CD4-positive, alpha-beta T cell treated with Interleukin-6 for 4 hours (primary cell): ENCODE data around the gene PCNX3.

Experiments used
- DNase-seq: peaks from one replicate; pipeline ENCODE4 v3.0.0-alpha.2; 2020; ENCODE audit warnings: mixed read lengths

Gene PCNX3

DNA sequence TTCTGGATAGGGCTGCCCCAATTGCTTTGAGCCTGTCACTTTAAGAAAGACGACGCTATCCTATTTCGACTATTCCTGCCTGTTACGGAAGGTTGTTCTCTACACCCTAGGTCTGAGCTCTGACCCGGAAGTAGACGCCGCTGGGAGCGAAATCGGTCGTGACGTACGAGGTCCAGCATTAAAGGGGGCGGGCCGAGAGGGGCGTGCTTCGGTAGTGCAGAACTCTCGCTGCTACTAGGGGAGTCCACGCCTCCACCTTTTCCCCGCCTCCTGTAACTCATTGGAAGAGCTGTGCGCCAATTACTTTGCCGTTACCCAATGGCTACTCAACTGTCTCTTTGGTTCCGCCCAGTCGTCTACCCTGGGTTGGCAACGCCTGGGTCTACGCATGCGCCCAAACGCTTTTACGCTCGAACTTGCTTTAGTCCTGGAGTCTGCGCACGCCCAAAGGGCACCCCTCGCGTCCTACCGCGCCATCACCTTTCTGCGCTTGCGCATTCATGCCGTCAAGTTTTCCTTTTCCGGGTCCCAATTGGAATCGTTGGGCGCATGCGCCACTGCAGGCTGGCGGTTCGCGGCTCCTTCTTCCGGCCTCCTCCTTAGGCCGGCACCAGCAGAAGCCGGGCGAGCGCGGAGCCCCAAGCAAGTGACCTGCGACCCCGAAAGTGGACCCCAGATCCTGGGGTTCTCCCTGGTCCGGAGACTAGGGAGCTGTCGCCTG lies at the start of gene PCNX3:
TSS of gene PCNX3 (plus strand) at position 548 of the 721 bp plus-strand sequence. CDS start 536 bp downstream, outside the sequence.
- DNase-seq: peak; percentile 100

DNA sequence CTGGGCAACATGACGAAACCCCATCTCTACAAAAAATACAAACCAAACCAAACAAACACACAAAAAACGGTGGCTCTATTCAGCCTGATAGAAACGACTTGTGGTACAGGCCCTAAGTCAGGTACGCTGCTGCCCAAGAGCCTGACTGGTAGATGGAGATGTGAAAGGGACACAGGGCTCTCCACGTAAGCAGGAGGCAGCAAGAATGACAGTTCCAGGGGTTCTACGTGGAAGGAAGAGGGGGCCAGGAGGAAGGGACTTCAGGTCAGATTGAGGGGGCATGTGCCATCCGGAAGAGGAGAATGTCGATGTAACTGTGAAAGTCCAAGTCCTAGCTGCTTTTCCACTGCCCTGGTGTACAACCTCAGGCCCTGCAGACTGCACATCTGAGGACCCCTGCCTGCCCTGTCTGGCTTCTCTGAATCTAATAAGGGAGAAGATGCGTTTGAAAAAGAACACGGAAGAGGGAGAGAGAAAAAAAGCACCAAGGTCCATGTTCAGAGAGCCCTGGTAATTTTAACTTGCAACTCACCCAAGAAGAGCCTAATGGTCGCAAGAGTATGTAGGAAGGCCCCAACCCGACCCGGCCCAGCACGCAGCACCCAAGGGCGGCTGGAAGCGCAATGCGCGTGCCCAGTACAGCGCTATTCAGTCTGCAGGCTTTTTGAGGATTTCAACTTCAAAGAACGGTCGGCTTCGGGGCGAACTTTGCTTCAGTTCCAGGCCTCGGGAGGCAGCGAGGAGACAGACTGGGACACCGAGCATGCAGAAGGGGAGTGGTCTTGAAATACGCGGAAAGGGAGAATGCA lies 46.2 kb upstream of the PCNX3 start:
- DNase-seq: no peak

DNA sequence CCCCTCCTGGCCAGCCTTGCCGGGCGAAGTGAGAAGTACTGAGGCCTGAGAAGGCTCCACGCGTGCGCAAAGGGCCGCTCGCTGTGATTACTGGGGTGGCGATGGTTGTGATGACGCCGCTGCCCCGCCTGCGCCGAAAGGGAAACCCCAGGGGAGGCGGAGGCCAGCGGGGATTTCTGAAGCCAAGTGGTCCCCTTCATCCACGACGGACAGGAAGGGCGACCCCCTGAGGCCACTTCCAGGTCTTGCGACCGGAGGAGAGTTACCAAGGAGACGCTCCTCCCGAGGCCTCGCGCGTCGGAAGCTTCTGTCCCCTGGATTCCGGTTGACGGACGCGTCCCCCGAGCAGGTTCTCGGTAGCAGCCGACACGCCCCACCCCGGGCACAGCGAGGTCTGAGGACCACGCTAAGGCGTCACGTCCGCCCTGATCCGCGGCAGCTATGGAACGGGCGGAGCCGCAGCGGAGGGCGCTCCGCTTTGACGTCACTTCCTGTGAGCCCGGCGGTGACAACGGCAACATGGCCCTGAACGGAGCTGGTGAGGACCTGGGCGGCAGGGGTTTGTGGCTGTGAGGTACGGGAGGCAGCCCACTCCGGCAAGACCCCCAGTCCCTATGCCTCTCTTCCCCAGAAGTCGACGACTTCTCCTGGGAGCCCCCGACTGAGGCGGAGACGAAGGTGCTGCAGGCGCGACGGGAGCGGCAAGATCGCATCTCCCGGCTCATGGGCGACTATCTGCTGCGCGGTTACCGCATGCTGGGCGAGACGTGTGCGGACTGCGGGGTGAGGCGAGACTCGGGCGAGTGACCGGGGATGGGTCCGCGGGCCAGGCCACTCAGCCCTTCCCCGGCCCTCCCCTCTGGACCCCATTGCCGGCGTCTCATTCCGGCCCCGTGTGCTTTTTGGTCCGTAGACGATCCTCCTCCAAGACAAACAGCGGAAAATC lies 45.3 kb upstream of the PCNX3 start, which contains the start of gene ZNRD2:
TSS of gene ZNRD2 (plus strand) at position 505 of the 946 bp plus-strand sequence. CDS start at position 520, 15 bp downstream.
- peak; percentile 99 for DNase-seq

DNA sequence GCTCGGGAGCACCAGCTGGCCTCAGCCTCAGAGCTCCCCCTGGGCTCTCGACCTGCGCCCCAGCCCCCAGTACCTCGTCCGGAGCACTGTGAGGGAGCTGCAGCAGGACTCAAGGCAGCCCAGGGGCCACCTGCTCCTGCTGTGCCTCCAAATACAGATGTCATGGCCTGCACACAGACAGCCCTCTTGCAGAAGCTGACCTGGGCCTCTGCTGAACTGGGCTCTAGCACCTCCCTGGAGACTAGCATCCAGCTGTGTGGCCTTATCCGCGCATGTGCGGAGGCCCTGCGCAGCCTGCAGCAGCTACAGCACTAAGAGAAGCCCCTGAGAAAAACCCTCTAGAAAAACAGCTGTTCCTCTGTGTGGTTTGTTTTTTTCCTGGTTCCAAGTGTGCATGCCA lies 44.2 kb upstream of the PCNX3 start:
- DNase-seq: no peak

DNA sequence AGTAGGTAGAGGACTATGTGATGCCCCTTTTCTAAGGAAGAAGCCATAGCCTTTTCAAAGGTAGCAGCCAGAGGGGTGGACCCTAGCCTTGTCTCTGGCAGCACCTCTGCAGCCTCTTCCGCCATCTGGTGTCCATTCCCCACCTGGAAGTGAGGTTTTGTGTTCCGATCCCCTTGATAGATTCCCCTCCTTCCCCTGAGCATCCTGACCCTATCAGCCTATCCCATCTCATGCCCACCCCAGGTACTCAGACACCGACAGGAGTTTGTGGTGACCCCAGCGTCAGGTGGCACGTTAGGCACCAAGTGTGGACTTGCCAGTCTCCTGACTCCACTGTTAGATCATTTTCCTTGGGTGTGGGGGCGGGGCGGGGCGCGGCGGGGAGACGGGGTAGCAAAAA lies 43.6 kb upstream of the PCNX3 start:
- peak; percentile 46 for DNase-seq

DNA sequence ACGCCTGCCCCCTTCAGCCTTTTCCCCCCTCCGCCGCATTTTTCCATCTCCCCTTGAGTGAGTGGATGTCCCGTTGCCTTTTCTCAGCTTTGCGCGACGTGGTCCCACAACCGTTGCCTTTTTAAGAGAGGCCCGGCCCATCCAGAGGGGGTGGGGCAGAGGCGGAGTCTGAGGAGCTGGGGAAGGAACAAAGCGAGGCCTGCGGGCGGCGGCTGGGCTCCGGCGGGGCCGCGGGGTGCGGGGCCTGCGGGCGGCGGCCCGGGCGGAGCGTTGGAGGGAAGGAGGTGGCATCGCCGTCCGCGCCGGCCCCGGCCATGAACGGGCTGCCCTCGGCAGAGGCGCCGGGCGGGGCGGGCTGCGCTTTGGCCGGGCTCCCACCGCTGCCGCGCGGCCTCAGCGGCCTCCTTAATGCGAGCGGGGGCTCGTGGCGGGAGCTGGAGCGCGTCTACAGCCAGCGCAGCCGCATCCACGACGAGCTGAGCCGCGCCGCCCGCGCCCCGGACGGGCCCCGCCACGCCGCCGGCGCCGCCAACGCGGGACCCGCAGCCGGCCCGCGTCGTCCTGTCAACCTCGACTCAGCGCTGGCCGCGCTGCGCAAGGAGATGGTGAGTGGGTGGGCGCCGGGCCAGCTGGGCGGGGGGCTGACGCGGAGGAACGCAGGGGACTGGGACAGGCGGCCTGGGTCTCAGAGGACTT lies 43.1 kb upstream of the PCNX3 start, which contains the start of gene FAM89B:
TSS of gene FAM89B (plus strand) at position 183 of the 696 bp plus-strand sequence. CDS start at position 315, 132 bp downstream.
- DNase-seq: peak; percentile 96

DNA sequence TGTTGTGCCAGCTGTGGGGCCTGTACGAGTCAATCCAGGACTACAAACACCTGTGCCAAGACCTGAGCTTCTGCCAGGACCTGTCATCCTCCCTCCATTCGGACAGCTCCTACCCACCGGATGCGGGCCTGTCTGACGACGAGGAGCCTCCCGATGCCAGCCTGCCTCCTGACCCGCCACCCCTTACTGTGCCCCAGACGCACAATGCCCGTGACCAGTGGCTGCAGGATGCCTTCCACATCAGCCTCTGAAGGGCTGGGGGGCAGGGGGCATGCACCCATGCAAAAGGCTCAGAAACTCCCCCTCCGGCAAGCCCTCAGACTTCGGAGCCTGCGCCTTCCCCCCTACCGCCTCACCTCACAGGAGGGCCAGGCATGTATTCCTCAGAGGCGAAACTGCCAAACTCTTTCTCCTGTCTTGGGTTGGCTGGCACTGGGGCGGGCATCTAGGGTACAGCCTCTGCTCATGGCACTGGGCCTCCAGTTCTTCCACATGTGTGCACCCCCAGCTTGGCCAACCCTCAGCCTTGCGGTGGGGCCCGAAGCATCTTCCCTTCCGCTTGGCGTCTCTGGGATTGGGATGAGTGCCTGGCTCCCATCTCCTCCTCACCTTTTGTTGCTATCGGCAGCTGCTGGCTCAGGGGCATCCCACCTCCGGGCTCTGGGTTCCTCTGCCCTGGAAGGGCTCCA lies 42.0 kb upstream of the PCNX3 start:
- DNase-seq: no peak

DNA sequence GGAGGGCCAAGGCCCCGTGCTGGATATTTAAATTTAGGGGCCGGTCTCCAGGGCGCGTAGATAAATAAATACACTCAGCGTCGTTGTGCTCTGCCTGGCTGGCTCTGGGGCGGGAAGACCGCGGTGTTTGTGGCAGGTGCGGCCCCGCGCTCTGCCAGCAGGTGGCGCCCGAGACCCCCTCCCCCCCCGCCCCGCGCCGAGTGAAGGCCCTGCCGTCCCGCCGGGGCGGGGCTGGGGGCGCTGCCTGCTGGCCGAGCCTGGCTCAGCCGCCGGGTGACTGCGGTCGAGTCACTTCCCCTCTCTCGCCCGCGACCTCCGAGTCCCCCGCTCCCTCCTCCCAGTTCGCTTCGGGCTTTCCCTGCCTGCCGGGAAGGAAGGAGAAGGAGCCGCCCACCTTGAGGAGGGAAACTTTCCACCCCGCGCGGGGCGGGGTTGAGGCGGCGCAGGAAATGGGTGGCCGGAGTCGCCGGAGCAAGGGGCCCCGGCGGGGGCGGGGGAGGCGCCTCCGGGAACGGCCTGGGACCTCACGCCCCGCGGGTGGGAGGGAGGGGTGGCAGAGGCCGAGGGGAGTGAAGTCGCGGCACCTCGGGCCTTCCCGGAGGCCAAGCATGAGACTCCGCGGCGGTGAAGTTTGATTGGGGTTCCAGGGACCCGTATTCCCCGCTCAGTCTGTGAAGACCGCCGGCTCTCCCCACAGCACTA lies 41.3 kb upstream of the PCNX3 start:
- peak; percentile 92 for DNase-seq

DNA sequence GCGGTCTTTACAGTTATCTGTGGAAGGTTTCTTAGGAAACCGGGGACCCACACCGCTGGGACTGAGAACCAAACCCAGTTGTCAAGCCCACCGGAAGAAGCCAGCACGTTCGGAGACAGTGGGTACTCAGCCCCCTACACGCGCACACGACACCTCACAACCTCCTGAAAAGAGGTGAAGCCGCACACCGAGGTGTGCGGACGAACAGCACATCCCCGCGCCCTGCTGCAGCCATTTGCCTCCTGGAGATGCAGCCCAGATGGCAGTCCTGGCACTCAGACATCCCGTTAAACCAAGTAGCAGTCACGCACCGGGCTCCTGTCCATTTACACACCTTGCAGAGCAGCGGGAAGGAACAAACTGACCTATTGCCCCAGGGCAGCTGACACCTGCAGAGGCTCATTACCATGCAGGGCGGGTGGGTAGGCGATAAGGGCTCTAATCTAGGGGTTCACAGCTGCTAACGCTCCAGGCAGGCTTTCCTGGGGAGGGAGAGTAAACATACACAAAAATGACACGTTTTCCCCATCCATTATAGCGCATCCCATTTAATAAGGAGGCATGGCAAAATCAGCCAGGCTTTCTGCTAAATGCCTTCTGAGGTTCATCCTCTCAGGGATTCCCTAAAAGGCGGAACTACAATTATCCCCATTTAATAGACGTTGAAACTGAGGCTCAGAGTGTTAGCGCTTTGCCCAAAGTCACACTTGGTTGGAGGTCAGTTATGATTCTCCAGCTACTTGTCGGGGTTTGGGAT lies 40.6 kb upstream of the PCNX3 start:
- DNase-seq: no peak

DNA sequence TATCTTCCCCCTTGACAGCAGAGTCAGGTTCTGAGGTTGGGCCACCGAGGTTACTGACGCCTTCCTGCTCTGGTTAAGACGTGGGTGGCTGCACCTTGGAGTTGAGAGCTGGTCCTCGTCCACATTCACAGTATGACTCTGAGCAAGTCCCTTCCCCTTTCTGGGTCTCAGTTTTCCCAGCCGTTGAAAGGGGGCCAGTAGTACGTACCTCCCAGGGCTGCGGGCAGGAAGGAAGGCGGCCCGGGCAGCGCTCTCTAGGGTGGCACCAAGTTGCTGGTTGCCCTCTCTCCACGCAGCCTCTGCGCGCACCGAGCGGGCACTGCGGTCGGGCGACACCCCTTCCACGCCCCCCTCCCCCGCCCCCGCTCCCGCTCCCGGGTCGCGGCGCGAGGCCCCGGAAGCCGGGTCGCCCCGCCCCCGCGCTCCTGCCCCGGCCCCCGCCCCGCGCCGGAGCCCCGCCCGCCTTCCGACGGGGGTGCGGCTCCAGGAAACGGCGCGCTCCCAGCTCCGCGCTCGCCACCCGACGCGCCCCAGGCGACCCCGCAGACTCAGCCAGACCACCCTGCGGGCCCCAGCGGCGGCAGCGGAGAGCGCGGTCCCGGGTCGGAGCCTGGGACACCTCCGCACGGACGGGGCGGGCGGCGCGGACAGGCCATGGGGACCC lies 39.9 kb upstream of the PCNX3 start, which contains the start of gene EHBP1L1:
TSS of gene EHBP1L1 (plus strand) at position 486 of the 664 bp plus-strand sequence. CDS start 250 bp downstream, outside the sequence.
- peak; percentile 91 for DNase-seq

DNA sequence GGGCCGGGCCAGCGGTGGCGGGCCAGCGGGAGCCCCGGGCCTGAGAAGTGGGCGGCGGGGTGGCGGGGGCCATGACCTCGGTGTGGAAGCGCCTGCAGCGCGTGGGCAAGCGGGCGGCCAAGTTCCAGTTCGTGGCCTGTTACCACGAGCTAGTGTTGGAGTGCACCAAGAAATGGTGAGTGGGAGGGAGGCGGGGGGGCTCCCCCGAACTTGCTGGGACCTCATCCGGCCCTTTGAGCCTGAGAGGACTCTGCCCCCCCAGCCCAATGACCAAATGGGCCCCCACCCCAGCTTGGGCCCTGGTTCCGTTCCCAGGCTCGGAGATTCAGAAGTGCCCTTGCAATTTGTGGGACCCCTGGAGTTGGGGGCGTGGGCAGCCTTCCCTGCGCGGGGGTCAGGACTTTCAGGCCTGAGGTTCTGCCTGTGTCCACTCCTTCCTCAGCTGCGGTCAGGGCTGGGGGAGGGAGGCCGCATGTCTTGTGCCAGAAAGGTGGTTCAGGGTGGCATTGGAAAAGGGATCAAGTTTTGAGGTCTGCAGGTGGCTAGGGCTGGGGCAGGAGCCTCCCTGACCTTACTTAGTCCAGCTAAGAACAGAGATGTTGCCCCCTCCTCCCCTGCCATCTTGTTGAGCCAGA lies 39.2 kb upstream of the PCNX3 start:
- peak; percentile 29 for DNase-seq

DNA sequence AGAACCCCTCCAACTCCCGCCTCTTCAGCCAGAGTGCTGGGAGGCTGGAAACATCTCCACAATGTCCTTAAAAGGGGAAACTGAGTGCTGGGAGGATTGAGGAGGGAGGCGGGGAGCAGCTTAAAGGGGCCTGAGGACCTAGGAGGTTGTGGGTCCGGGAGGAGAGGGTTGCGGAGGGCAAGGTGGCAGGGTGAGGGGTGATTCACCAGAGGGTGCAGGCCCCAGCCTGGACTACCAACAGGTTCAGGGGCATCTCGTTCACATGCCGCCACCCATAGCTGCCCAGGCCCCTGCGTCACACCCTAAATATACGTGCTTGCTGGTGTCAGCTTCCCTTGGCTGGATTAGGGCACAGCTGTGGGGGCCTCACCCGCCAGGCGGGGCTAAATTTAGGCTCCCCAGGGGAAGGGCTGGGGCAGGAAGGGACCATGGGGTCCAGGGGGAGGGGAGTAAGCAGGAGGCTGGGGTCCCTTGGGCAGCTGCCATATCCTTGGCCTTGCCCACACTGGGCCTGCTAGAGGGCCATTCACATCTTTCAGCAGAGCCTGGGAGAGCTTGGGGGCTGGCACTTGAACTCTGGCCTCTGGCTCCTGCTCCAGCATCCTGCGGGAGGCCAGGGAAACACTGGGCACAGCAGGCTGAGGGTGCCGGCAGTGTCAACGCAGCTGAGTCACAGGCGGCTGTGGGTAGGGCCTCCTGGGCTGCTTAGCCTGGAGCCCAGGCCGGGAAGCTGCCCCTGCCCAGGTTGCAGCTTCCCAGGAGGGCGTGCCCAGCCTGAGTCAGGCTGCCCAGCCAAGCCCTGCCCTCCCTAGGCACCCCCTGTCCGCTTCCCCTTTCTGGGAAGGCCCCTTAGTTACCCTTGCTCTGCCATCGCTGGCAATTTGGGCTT lies 38.5 kb upstream of the PCNX3 start:
- peak; percentile 58 for DNase-seq

DNA sequence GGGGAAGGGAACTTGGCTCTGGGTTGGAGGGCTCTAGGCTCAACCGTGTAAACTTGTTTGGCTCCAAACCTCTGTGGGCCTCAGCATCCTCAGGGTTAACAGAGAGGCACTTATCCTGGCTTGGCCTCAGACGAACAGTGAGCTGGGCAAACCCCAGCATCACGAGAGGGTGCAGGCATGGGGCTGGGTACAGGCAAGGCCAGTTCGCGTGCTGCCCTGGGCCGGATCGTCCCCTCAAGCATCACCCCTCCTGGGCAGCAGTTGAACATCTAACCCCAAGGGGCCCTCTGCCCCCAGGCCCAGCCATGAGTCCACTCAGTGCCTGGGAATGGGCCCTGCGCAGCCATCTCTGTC lies 37.8 kb upstream of the PCNX3 start:
- DNase-seq: no peak

DNA sequence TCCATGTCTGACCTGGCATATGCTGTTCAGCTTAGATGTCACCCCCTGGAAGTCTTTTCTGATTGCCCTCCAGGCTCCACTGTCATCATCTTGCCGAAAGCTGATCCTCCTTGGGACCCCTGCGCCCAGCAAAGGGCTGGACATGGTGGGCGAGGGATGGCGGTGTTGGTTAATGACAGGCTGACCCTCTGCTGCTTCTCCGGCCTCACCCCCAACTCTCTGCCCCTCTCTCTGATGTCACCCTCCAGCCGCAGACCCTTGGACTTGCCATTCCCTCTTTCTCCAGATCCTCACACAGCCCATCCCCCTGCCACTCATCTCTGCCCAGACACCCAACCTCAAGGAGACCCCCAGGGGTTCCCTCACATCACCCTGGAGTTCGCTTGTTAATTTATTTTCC lies 37.4 kb upstream of the PCNX3 start:
- DNase-seq: no peak

DNA sequence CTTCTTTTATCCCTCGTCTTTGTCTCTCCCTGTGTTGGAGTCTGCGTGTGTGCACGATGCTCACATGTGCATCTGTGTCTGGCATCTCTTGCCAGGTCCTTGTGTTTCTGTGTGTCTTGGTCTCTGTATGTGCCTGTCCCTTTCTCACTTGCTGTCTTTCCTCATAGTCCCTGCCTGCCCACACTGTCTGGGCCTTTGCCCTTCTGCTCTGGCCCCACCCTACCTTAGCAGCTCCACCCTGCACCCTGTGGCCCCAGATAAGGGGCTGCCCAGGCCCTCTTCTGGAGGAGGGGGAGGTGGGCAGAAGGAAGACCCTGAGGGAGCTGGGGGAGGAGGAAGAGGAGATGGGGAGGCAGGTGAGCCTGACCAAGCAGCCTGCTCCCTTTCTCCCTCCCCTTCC lies 36.9 kb upstream of the PCNX3 start:
- no peak for DNase-seq

DNA sequence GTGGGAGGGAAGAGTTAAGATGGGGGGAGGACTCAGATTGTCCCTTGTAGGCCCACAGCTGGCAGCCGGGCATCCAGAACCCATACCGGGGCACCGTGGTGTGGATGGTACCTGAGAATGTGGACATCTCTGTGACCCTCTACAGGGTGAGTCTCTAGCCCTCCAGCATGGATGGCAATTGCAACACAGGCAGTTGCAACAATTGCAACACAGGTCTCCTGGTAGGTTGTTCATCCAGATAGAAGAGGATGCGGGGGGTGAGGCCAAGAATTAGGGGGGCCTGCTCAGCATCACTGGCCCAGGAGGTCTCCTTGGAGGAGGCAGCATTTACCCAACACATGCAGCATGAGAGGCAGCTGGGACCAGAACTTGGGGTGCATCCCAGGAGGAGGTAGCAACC lies 36.3 kb upstream of the PCNX3 start:
- no peak for DNase-seq

DNA sequence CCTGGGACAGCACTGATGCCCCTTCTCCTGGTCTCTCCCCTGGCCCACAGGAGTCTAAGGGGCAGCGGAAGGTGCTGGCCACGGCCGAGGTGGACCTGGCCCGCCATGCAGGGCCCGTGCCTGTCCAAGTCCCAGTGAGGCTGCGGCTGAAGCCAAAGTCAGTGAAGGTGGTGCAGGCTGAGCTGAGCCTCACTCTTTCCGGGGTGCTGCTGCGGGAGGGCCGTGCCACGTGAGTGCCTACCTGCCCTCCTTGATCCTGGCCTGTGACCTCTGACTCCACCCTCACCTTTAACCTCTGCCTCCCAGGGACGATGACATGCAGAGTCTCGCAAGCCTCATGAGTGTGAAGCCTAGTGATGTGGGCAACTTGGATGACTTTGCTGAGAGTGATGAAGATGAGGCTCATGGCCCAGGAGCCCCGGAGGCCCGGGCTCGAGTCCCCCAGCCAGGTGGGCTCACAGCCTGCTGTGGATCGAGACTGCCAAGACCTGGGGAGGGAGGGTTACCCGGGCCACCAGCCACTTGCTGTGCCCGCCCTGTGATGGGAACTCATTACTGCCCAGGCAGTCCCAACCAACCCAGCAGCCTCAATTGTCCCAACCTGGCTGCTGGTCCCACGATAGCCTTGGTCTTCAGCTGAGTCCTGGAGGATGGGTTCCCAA lies 35.4 kb upstream of the PCNX3 start:
- DNase-seq: no peak
